Lower leg skin (tissue), 3 donors: ENCODE results near the gene ASIC4.

Source experiments
- CTCF ChIP-seq, 3 donors: fragments of 450-650 bp; IDR thresholded peaks; one replicate each; pipeline ENCODE4 v1.5.1; 2016; ENCODE audit warnings: antibody characterized with exemption in 3 of 3, mild to moderate bottlenecking in 3 of 3, moderate library complexity in 2 of 3
- POLR2A ChIP-seq, 2 donors: fragments of 450-650 bp; IDR thresholded peaks; one replicate each; pipeline ENCODE4 v1.6.1; 2016 to 2017; ENCODE audit warnings: antibody characterized with exemption in 2 of 2, mild to moderate bottlenecking in 1 of 2, moderate library complexity in 1 of 2

GRCh38 chr2:219537657-219538488, 23.6 kb downstream of the ASIC4 start:
- TF ChIP-seq POLR2A (IDR thresholded peaks at IDR 0.05) (no peak), CTCF (IDR thresholded peaks at IDR 0.05) (no peak)
